ENCODE data around the gene SMARCD3. TPM values are rescaled to one million over a fixed set of nuclear protein-coding genes. Genes with fewer than 3 reads are reported as not detected.

The SMARCD3 gene
- total RNA-seq, 1 donor from 2014 or later, result 145 TPM

DNA sequence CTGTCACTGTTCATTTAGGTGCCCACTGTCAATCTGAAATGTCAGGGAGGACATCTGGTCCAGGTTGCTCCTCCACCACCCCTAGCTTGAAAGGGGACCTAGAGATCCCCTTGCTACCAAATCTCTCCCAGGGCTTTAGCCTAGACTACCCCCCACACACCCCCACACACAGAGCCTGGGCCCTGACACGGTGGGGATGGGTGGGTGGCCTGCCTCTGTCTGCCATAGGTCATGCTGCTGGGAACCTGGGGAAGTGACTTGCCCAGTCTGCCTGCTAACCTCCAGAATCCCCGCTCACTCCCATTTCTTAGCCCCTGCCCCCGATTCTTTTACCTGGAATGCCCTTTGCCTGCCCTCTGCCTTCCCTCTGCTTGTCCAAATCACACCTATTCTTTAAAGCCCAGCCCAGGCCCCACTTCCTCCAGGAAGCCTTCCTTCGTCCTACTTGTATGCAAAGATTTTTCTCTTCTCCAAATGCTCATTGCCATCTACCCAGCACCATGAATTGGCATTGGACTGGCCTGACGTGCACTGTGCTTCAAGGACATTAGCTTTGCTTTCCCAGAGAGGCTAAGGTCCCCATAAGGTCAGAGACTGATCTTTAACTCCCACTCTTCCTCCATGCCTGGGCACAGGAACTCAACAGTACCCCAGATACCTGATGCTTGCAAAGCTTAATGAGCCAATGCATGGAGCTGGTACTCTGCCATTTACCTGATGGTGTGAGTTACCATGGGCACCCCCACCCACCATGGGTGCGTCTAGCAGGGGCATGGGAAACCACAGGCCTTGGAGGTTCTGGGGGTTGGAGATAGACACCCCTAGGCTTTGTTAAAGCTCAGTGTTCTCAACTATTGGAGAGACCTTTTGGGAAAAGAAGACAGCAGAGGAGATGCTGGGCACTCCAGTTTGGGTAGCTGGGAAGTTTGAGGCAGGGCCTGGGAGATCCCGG is 2.0 kb upstream of the SMARCD3 start:
- DNase-seq (ENCODE audit: low spot score in 2 of 2), result no peak

DNA sequence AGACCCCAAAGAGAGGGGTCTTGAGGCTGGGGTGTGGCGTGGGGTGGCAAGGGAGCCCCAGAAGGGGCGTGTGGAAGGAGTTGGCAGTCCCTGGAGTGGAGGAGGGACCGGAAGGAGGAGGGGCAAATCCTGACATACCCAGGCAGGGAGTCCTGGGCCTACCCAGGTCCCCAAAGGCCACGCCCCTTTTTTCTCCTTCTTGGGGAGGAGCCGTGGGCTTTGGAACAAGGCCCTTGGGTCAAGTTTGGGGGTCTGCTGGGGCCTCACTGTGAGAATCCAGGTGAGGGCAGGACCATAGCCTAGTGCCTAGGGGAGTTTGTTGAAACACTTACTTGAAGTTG is 1.2 kb upstream of the SMARCD3 start:
- no peak for FAIRE-seq
- DNase-seq (ENCODE audit: low spot score in 2 of 2), result peak in 1 of 2 donors; percentile 64

More for the DNA sequence above, 2.0 kb upstream of the SMARCD3 start:
- no peak for FAIRE-seq

DNA sequence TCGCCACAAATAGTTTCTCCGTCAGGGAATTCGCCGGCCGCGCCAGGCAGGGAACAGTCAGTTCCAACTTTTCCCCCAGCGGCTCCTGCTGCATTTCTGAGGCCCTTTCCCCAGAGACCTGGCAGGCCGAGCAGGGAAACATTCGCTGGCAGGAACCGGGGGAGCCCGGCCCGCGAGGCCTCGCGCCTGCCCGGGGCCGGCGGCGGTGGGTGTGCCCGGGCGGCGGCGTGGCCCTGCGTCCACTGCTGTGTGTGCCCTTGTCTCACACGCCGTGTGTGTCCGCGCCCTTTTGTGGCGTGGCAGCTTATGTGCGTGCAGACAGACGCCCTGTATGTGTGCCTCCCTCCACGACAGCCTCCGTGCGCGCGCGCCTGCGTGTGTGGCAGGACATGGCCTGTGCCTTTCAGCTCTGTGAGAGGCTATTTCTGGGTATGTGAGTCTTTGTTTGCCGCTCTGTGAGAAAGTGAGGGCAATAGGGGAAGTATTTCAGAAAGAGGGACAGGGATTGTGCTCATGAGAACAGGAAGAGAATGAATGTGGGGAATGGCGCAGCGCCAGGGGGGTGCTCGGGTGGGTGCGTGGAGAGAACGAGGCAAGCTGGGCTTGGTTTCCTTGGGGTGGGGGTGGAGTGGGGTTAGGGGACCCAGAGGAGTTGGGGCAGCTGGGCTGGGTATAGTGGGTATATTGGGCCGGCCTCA is 689 bp upstream of the SMARCD3 start:
- peak in 1 of 2 donors; percentile 69 for DNase-seq (ENCODE audit: low spot score in 2 of 2)
- FAIRE-seq, result no peak

DNA sequence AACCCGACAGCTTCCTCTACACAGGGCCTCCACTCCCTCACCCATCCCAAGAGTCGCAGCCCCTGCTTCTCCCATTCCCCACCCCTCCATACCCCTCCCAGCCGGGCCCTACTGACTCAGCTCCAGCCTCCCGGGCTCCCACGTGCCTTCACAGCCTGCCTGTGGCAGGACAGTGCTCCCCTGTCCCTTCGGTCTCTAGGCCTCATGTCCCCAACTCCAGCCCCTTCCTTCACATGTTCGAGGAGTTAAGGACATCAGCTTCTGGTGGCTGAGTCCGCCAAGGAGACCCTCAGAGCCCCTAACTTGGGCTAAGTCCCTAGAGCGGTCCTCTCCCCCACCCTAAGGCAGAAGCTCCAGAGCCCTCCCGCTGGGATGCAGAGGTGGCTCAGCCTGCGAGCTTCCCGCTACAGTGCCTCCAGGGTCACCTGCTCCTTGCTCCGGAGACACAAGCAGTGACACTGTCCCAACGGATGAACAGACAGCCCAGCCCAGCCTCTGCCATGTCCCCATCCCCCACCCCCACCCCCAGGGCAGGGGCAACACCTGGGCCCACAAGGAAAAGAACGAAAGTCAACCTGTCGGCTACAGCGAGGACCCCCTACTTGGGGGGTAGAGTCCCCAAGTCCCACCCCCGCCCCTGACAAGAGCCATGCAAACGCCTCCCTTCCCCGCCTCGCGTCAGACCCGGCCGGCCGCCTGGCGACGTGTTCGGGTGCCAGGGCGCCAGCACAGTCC is 716 bp downstream of the SMARCD3 start:
- peak in 1 of 2 donors; percentile 53 for DNase-seq (ENCODE audit: low spot score in 2 of 2)

DNA sequence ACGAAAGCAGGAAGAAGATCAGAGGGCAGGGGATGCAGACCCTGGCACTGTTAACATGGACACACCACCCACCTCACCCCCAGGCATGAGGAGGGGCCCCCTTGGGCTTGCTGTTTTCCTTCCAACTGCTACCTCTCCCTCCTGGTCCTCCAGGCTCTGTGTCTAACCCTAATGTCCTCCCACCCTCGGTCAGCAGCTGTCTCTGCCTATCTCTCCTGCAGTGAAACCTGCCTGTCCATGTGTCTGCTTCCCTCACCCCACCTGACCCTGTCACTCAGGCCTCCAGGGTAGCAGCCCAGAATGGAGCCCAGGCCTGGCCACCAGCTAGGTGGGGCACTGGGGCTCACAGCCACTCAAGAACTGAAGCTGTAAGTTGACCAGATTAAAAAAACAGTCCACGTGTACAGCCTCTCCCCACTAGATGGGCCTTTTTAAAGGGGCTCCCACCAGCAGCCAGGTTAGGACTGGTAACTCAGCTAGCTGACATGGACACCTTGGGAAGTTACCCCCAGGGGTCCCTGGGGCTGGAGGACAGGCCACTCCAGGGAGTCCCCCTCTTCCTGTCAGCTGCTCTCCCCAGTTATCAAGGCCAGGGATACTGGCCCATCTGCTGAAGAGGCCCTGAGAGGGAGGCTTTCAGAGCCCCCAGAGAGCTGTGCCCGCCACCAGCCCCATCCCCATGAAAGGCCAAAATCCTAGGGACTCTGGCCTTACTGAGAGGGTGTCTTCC is 1.5 kb downstream of the SMARCD3 start:
- FAIRE-seq (no peak), DNase-seq (ENCODE audit: low spot score in 2 of 2) (no peak)

More for the DNA sequence above, 716 bp downstream of the SMARCD3 start:
- no peak for FAIRE-seq

DNA sequence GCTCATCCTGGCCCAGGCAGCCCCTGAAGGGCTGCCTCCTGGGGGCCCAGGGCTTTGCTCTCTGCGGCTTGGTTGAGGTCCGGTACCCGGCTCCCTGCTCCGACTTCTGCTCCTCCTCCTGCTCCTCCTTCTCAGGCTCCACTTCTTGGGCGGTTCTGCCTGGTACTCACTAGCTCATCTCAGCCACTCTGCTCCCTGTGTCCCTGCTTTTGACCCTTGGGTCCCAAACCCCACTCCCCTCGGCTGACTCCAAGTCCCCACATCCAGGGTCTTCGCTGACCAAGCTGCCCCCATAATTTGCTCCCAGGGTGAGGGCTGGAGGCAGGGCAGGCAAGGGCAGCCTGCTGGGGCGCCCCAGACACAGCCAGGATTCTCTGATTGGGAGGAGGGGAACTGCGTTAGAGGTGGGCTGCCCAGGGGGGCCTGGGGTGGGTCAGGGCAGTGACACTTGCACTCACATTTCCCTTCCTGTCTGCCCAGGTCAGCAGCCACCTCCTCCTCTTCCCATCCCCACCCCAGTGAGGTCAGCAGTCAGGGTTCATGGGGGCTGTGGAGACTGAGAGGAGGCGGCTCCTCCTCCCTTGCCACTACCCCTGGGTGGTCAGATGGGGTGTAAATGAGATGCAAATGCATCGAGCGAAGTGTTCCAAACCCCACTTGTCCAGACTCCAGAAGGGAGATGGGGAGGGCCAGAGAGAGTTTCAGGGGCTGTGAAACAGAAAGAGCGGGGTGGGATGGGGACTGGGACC is 2.2 kb downstream of the SMARCD3 start:
- FAIRE-seq (no peak), DNase-seq (ENCODE audit: low spot score in 2 of 2) (no peak)

DNA sequence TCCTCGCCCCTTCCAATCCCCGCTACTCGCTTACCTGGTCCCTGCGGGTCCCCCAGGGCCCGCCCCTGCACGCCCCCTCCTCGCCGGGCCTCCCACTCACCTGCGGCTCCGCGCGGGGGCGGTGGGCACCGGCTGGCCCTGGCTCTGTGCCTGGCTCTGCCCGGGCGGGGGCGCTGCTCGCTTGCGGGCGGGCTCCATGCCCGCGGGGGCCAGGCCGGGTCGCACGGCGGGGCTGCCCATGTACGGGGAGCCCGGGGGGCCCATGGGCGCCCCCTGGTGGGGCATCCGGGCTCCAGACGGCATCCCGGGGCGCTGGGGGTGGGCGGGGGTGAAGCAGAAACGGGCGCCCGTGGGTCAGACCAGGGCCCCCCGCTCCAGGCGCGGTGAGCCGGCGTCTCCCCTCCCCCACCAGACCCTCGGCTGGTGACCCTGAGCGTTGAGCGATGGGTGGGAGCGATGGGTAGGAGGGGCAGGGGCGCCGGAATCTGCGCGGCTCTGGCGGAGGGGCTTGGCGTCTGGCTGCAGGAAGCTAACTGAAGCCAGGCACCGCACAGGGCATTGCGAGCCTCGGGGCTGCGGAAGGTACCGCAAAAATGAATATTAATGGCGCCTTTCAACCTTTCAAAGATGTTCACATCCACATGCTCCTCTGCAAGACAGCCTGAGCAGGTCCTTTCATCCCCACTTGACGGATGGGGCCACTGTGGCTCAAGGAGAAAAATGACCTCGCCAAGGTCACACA is 3.0 kb downstream of the SMARCD3 start:
- DNase-seq (ENCODE audit: low spot score in 2 of 2), result peak; percentile 76 to 80
- FAIRE-seq, result no peak

DNA sequence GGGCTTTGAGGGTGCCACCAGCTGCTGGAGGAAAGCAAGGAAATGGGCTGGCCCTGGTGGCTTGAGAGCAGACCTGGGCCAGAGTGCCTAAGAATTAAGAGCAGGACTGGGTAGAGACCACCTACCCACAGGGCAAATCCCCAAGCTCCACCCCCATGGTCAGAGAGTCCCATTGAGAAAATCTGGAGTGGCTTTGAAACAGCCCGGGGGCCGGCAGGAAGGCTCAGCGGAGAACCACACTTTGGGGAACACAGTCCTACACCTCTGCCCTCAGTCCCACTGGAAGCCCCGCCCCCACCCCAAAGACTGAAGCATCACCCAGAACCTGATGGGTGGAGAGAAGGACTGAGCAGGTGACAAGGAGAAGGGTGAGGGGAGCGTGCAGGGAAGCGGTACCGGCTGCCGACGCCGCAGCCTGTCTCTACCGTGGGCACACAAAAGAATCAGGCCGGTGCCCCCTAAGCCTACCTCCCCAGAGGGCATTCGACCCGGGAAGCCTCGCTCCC is 3.6 kb downstream of the SMARCD3 start:
- FAIRE-seq, result no peak
- DNase-seq (ENCODE audit: low spot score in 2 of 2), result no peak

DNA sequence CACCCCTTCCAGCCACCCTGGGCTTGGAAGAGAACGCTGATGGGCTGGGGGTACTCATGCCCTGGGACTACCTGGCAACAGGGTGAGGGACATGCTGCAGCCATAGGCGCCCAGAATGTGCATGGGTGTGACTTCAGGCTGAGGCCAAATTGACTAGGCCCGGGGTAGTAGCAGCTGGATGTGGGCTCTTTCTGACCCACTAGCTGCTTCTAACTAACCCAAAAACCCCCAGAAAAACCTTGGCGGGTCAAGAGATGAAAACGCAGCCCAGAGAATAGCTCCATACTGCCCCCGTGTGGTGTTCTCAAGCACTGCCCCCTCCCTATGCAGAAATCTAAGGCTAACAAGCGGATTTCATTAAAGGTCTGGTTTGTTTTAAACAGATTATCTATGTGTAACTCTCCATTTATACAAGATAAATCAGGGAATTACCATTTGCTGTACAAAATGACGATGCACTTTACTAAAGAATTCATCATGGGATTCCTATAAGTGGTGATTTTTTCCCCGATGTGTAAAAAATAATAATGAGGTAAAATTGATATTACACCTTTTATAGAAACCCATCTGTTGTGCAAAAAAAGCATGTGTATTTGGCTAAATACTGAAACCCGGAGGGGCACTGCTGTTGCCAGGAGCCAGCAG is 4.2 kb downstream of the SMARCD3 start:
- no peak for FAIRE-seq
- DNase-seq (ENCODE audit: low spot score in 2 of 2), result peak; percentile 71 to 79

DNA sequence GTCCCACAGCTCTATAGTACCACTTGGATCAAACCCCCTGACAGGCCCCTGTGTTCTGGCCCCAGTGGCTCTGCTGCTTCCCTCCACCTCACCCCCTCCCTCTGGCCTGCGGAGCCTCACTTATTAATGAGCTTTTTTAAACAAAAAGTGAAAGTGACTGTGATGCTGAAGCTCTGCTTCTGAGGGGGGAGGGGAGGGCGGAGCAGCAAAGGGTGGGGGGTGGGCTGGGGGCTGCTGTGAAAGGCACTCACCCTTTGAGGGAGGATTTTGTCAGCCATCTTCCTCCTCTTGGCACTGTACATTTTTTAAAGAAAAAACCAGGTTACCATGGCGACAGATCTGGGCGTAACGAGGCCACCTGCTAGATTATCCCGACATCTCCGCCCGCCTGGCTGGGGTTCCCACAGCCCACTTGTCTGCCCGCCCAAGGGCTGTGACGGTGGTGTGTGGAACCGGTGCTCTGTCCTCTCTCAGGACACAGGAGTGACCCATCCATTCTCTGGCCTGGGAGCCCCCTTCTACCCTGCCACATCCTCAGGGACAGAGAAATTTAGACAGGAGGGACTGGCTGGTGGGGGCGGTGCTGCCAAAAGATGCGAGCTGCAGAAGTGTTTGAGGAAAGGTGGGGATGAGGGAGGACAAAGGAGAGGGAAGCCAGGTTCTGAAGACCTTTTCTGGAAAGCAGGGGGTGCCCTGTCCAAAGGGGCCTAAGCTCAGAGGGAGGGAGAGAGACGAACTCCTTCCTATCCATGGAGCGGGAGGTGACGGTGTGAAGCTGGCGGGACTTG is 4.9 kb downstream of the SMARCD3 start:
- no peak for FAIRE-seq
- no peak for DNase-seq (ENCODE audit: low spot score in 2 of 2)

DNA sequence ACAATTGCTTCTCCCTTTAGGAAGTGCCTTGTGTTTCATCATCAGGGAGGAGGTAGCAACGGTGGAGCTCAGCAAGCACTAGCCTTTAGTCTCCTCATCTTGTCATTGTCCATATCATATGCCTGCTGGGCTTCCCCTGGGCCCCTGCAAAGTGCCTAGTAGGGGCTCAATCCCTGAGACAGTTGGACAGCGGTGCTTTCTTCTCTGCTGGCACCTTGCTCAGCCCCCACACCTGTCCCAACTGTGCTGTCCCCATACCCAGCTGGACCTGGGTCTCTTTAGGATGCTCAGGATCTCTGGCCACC is 5.5 kb downstream of the SMARCD3 start:
- FAIRE-seq (no peak), DNase-seq (ENCODE audit: low spot score in 2 of 2) (no peak)

DNA sequence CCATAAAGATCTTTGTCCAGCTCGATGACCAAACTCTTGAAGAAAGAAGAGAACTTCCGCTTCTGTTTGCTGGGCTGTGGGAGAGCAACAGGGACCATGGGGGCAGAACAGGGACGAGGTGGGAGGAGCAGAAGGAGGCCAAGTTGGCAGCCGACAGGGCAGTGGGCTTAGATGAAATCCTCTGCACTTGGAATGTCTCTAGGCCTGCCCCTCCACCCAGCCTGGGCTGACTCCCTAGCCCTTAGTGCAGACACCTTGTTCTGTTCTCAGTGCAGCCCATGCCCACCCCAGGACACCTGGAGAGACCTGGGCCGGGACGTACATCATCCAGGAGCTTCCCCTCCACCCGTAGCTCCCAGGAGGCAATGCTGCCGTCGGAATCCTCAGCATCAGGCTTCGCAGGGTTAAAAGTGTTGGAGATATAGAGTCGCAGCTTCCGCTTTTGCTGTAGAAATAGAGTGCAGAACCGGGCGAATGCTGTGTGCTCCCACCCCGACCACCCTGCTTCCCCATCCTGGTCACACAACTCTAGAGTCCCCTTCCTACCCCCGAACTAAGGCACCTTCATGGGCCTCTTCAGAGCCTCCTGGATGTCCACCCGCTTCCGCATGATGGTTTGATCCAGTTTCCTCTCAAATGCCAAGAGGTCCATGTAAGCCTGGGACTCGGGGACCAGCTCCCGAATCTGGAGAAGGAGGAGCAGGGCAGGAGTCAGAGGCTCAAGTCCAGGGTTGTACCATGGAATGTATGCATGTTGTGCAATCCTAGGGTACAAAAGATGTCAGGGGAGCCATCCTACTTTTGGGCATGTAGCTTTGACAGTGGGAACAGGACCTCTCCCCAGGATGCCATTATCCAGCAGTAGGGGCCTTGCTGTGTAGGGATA is 6.1 kb downstream of the SMARCD3 start:
- no peak for DNase-seq (ENCODE audit: low spot score in 2 of 2)
- no peak for FAIRE-seq

DNA sequence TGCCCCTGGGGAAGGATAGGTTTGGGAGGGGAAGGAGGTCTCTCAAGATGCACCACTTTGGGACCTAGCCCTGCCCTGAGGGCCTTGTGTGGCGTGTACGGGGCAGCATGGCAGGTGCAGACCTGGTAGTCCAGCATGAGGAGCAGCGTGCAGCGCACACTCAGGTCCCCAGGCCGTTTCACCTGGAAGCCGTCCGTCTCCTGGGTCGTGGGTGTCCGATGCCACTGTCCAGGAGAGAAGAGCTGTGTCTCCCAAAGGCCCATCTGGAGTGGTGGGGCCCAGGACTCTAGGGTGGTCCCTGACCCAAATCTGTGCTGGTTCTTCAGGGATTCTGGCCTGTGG is 6.8 kb downstream of the SMARCD3 start:
- no peak for DNase-seq (ENCODE audit: low spot score in 2 of 2)

DNA sequence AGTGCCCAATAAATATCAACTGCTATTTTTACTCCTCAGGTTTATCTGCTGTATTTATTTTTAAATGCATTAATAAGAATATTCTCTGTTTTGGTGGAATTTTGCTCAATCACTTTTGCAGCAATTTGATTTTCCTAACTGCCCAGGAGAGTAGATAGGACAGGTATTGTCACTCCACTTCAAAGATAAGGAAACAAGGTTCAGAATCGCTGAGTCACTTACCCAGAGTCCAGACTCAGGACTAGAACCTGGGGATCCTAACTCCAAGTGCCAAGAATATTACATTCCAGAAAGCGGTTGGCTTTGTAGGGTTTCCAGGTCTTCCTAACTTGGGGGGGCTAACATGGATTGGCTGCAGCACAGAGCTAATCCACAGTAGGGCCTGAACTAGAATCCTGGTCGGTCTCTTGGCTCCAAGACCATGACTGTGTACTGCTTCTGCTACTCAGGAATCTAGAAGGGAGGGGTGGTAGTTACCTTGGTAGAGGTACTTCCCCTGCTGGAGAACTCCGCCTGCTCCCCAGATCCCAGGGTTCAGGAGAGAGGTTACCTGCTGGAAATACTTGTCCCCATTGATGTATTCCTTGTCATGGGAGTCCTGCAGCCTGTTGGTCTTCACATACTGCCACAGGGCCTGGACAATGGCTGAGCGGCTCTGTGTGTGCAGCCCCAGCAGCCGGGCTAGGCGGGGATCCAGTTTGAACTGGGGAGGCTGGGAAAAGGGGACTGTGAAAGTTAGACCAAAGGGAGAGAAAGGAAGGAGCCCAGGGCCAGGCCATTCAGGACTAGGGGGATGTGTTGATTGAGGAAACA is 7.3 kb downstream of the SMARCD3 start:
- FAIRE-seq (no peak), DNase-seq (ENCODE audit: low spot score in 2 of 2) (no peak)

More for the DNA sequence above, 6.8 kb downstream of the SMARCD3 start:
- FAIRE-seq, result no peak

DNA sequence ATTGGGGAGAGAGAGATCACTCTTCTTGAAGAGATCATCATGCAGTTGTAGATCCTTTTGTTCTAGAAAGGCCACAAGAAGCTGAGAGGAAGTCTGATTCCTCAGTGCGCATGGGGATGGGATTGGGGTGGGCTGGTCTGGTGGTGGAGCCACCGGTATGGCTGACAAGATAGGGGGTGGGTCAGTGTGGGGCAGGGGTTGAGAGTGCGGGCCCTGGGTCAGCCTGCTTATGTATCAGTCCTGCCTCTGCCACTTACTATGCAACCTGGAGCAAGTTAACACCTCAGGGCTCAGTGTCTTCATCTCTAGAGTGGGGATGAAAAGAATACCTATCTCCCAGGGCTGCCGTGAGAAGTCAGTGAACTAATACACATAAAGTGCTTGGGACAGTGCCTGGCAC is 8.0 kb downstream of the SMARCD3 start:
- FAIRE-seq (no peak), DNase-seq (ENCODE audit: low spot score in 2 of 2) (no peak)

All from frontal cortex (tissue), 4 donors.